ENCODE results near the gene ZNF415. TPM values are rescaled to one million over a fixed set of nuclear protein-coding genes. Genes with fewer than 3 reads are reported as not detected.
"Not testable (repeated sequence)": the region's sequence is repeated elsewhere in the genome, so short reads cannot be mapped to it uniquely, and the experiment has no call there.

ZNF415 gene
- 2.3 and 3.6 TPM in 2 replicates for total RNA-seq (2014; rRNA removed; shearing (Covaris generic))

GRCh38 chr19:53132141-53132991 is at the start of gene ZNF415:
ZNF415 (minus strand) TSS chr19:53132910; CDS start chr19:53122676, 10,234 bp downstream.
- peak; percentile 87 for DNase-seq (ENCODE audit: low spot score)

GRCh38 chr19:53182202-53182601 is 49.5 kb upstream of the ZNF415 start:
- in situ Hi-C loops (cut with HindIII; ENCODE audit: low sequenced_read_pairs): no loop called here
- no peak for DNase-seq (ENCODE audit: low spot score)

More at GRCh38 chr19:53132141-53132991, at the start of gene ZNF415:
- in situ Hi-C loops (cut with HindIII; ENCODE audit: low sequenced_read_pairs): no loop called here

- in situ Hi-C loops (cut with HindIII; ENCODE audit: low sequenced_read_pairs): no loop called here
- no peak for DNase-seq (ENCODE audit: low spot score)
Observed at GRCh38 chr19:53177986-53178385, 45.3 kb upstream of the ZNF415 start.

- in situ Hi-C loops (cut with HindIII; ENCODE audit: low sequenced_read_pairs): no loop called here
- DNase-seq (ENCODE audit: low spot score): no peak
Observed at GRCh38 chr19:53172889-53173288, 40.2 kb upstream of the ZNF415 start.

GRCh38 chr19:53165691-53166091 is 33.0 kb upstream of the ZNF415 start:
- in situ Hi-C loops (cut with HindIII; ENCODE audit: low sequenced_read_pairs): no loop called here
- no peak for DNase-seq (ENCODE audit: low spot score)

GRCh38 chr19:53161123-53161522 is 28.4 kb upstream of the ZNF415 start:
- in situ Hi-C loops (cut with HindIII; ENCODE audit: low sequenced_read_pairs): no loop called here
- no peak for DNase-seq (ENCODE audit: low spot score)

- DNase-seq (ENCODE audit: low spot score): no peak
- in situ Hi-C loops (cut with HindIII; ENCODE audit: low sequenced_read_pairs): no loop called here
Observed at GRCh38 chr19:53160350-53160749, 27.6 kb upstream of the ZNF415 start.

GRCh38 chr19:53158119-53158656 is 25.5 kb upstream of the ZNF415 start:
- in situ Hi-C loops (cut with HindIII; ENCODE audit: low sequenced_read_pairs): no loop called here
- peak; percentile 43 for DNase-seq (ENCODE audit: low spot score)

- in situ Hi-C loops (cut with HindIII; ENCODE audit: low sequenced_read_pairs): no loop called here
- peak; percentile 73 for DNase-seq (ENCODE audit: low spot score)
Observed at GRCh38 chr19:53157626-53158025, 24.9 kb upstream of the ZNF415 start.

GRCh38 chr19:53156850-53157249 is 24.1 kb upstream of the ZNF415 start:
- in situ Hi-C loops (cut with HindIII; ENCODE audit: low sequenced_read_pairs): no loop called here
- no peak for DNase-seq (ENCODE audit: low spot score)

GRCh38 chr19:53147645-53148044 is 14.9 kb upstream of the ZNF415 start:
- DNase-seq (ENCODE audit: low spot score): no peak
- in situ Hi-C loops (cut with HindIII; ENCODE audit: low sequenced_read_pairs): no loop called here

GRCh38 chr19:53140351-53140750 is 7.6 kb upstream of the ZNF415 start:
- in situ Hi-C loops (cut with HindIII; ENCODE audit: low sequenced_read_pairs): no loop called here
- DNase-seq (ENCODE audit: low spot score): no peak

GRCh38 chr19:53136432-53136831 is 3.7 kb upstream of the ZNF415 start:
- in situ Hi-C loops (cut with HindIII; ENCODE audit: low sequenced_read_pairs): no loop called here

GRCh38 chr19:53131727-53132126 is 983 bp downstream of the ZNF415 start:
- peak; percentile 33 for DNase-seq (ENCODE audit: low spot score)
- in situ Hi-C loops (cut with HindIII; ENCODE audit: low sequenced_read_pairs): no loop called here

More at GRCh38 chr19:53136432-53136831, 3.7 kb upstream of the ZNF415 start:
- no peak for DNase-seq (ENCODE audit: low spot score)

GRCh38 chr19:53131085-53131590 is 1.6 kb downstream of the ZNF415 start:
- DNase-seq (ENCODE audit: low spot score): peak; percentile 1
- in situ Hi-C loops (cut with HindIII; ENCODE audit: low sequenced_read_pairs): no loop called here

GRCh38 chr19:53130506-53130905 is 2.2 kb downstream of the ZNF415 start:
- in situ Hi-C loops (cut with HindIII; ENCODE audit: low sequenced_read_pairs): no loop called here
- peak; percentile 43 for DNase-seq (ENCODE audit: low spot score)

- in situ Hi-C loops (cut with HindIII; ENCODE audit: low sequenced_read_pairs); DNase-seq (ENCODE audit: low spot score): not testable (repeated sequence)
Observed at GRCh38 chr19:53126733-53127526, 5.8 kb downstream of the ZNF415 start.

- DNase-seq (ENCODE audit: low spot score): no peak
- in situ Hi-C loops (cut with HindIII; ENCODE audit: low sequenced_read_pairs): no loop called here
Observed at GRCh38 chr19:53123400-53123799, 9.3 kb downstream of the ZNF415 start.

GRCh38 chr19:53112286-53112685 is 20.4 kb downstream of the ZNF415 start:
- DNase-seq (ENCODE audit: low spot score): no peak
- in situ Hi-C loops (cut with HindIII; ENCODE audit: low sequenced_read_pairs): no loop called here

- DNase-seq (ENCODE audit: low spot score): no peak
- in situ Hi-C loops (cut with HindIII; ENCODE audit: low sequenced_read_pairs): no loop called here
Observed at GRCh38 chr19:53109527-53109926, 23.2 kb downstream of the ZNF415 start.
